ENCODE data around the gene NPDC1. TPM values are rescaled to one million over a fixed set of nuclear protein-coding genes. Genes with fewer than 3 reads are reported as not detected.

The NPDC1 gene
- total RNA-seq, 2 experiments from 2014 or later, result 15.3 to 16.0 TPM

DNA sequence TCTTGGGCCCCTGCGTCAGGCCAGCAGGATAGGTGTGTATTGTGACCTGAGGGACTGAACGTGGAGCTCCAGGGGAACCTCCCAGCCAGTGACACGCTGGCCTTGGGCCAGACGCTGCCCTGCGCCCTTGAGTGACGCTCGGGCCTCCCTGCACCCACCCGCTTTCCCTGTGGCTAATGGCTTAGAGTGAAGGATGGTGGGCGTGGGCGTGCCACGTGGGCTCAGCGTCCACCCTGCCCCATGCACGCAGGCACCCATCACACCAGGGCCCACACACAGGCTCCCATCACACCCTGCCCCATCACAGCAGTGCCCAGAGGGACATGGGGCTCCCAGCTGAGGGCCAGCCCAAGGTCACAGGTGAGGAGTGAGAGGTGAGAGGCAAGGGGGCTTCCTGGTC, 8.9 kb downstream of the NPDC1 start:
- Mint-ChIP-seq H3K4me1 (ENCODE audit: low read depth) (peaks cover 27% of the 10 kb centered on the region), H3K27me3 (no peaks in the 10 kb centered on the region), H3K27ac (no peak overlapping the region), H3K36me3 (ENCODE audit: low read depth) (no peaks in the 10 kb centered on the region), H3K9me3 (no peaks in the 10 kb centered on the region), H3K4me3 (no peak overlapping the region)
- H3K9me3 ChIP-seq (ENCODE audit: control insufficient read depth in 1 of 2, insufficient read depth in 1 of 2, low read length in 2 of 2), result peaks cover 0 to 4% of the 10 kb centered on the region in 2 experiments
- TF ChIP-seq, protein P1, sequence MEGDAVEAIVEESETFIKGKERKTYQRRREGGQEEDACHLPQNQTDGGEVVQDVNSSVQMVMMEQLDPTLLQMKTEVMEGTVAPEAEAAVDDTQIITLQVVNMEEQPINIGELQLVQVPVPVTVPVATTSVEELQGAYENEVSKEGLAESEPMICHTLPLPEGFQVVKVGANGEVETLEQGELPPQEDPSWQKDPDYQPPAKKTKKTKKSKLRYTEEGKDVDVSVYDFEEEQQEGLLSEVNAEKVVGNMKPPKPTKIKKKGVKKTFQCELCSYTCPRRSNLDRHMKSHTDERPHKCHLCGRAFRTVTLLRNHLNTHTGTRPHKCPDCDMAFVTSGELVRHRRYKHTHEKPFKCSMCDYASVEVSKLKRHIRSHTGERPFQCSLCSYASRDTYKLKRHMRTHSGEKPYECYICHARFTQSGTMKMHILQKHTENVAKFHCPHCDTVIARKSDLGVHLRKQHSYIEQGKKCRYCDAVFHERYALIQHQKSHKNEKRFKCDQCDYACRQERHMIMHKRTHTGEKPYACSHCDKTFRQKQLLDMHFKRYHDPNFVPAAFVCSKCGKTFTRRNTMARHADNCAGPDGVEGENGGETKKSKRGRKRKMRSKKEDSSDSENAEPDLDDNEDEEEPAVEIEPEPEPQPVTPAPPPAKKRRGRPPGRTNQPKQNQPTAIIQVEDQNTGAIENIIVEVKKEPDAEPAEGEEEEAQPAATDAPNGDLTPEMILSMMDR (IDR thresholded peaks at IDR 0.05), result no peak
- no peak overlapping the region for H3K27ac ChIP-seq (ENCODE audit: low read depth in 1 of 2, low read length in 2 of 2)
- intact Hi-C loops (cut with DNase I, micrococcal nuclease), result no loop called here
- no peak for DNase-seq
- POLR2A ChIA-PET, result no interaction called here
- H3K27me3 ChIP-seq (ENCODE audit: control insufficient read depth in 1 of 2, insufficient read depth in 2 of 2, low read length in 2 of 2), result peaks cover 0 to 2% of the 10 kb centered on the region in 2 experiments
- peaks cover 31% of the 10 kb centered on the region for H3K4me1 ChIP-seq (ENCODE audit: insufficient read depth, low read length)
- CTCF ChIA-PET, result no interaction called here
- no peaks in the 10 kb centered on the region for H3K36me3 ChIP-seq (ENCODE audit: insufficient read depth, low read length)
- ATAC-seq (ENCODE audit: poor library complexity), result no peak
- H3K4me3 ChIP-seq (ENCODE audit: low read length), result no peak overlapping the region

DNA sequence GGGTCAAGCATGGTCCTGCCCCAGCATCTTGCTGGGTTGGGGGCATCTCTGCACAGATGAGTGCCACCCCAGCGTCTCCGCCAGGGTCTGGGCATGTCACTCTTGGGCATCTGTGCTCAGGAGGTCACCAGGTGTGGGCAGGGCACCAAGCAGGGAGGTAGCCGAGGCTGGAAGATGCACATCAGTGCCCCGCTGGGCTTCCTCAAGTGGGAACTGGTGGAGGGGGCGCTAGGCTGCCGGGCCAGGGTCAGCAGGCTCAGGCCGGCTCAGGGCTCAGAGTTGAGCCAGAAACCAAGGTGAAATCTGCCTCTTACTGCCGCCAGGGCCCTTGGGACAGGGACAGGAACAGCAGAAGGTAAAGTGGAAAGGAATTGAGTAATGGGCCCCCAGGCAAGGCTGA, 10.0 kb downstream of the NPDC1 start:
- Histone ChIP-seq H3K4me1 (ENCODE audit: insufficient read depth, low read length) (peaks cover 42% of the 10 kb centered on the region), H3K9me3 (ENCODE audit: control insufficient read depth in 1 of 2, insufficient read depth in 1 of 2, low read length in 2 of 2) (no peaks in the 10 kb centered on the region), H3K27me3 (ENCODE audit: control insufficient read depth in 1 of 2, insufficient read depth in 2 of 2, low read length in 2 of 2) (no peaks in the 10 kb centered on the region), H3K27ac (ENCODE audit: low read depth in 1 of 2, low read length in 2 of 2) (no peak overlapping the region), H3K4me3 (ENCODE audit: low read length) (no peak overlapping the region), H3K36me3 (ENCODE audit: insufficient read depth, low read length) (no peaks in the 10 kb centered on the region)
- DNase-seq (no peak), ATAC-seq (ENCODE audit: poor library complexity) (no peak)
- no peaks in the 10 kb centered on the region for H3K36me3 Mint-ChIP-seq (ENCODE audit: low read depth)
- intact Hi-C loops (cut with DNase I, micrococcal nuclease), result loop anchor here (1.0 to 2.0 kb wide), 4 partner anchors 31 to 249 kb away; partner anchors contain the start of gene AJM1 (in 1 of the 2)
- ChIA-PET POLR2A (interaction anchor here (0.6 to 2.4 kb wide), 6 partner anchors 13 to 245 kb away, joined by 3 to 9 read pairs (median 6); partner anchors contain the start of genes AJM1, MAN1B1, SAPCD2 and TMEM141), CTCF (interaction anchor here (0.8 to 2.9 kb wide), 14 partner anchors 10 to 252 kb away, joined by 3 to 20 read pairs (median 10); partner anchors contain the start of genes AJM1, CLIC3, MAN1B1 and NPDC1)
- no peak overlapping the region for H3K4me3 Mint-ChIP-seq
- H3K27me3 Mint-ChIP-seq, result no peaks in the 10 kb centered on the region
- H3K4me1 Mint-ChIP-seq (ENCODE audit: low read depth), result peaks cover 33% of the 10 kb centered on the region
- TF ChIP-seq, protein P1 (IDR thresholded peaks at IDR 0.05), result no peak
- no peak overlapping the region for H3K27ac Mint-ChIP-seq
- no peaks in the 10 kb centered on the region for H3K9me3 Mint-ChIP-seq

DNA sequence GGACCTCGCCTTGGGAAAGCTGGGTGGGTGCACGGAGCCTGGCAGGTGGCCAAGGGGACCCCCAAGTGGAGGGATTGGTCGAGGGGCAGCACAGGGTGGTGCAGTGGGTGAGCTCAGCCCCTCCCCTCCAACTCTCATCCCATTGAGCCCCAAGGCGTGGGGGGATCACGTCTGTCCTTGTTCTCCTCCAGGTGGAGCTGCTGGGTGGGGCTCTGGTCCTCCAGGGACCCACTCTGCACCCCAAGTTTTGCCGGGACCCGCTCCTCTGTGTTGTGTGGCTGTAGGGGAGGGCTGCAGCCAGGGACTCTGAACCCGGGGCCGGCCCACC, 10.5 kb downstream of the NPDC1 start:
- ChIA-PET CTCF (interaction anchor here (0.6 to 2.9 kb wide), 33 partner anchors 9 to 495 kb away, joined by 3 to 20 read pairs (median 4); partner anchors contain the start of genes AJM1, CLIC3, MAN1B1 and NELFB), POLR2A (interaction anchor here (0.6 to 2.4 kb wide), 16 partner anchors 11 to 309 kb away, joined by 3 to 9 read pairs (median 4); partner anchors contain the start of genes AJM1, FBXW5, LCN12 and MAN1B1)
- H3K4me1 ChIP-seq (ENCODE audit: insufficient read depth, low read length), result peaks cover 46% of the 10 kb centered on the region
- Mint-ChIP-seq H3K27me3 (no peaks in the 10 kb centered on the region), H3K9me3 (no peaks in the 10 kb centered on the region), H3K4me3 (no peak overlapping the region), H3K4me1 (ENCODE audit: low read depth) (peaks cover 38% of the 10 kb centered on the region), H3K36me3 (ENCODE audit: low read depth) (no peaks in the 10 kb centered on the region), H3K27ac (peak overlapping the region; percentile 64)
- intact Hi-C loops (cut with DNase I, micrococcal nuclease), result loop anchor here (1.0 to 2.0 kb wide), 4 partner anchors 31 to 248 kb away; partner anchors contain the start of gene AJM1 (in 1 of the 2)
- H3K27ac ChIP-seq (ENCODE audit: low read depth in 1 of 2, low read length in 2 of 2), result no peak overlapping the region
- ATAC-seq (ENCODE audit: poor library complexity), result no peak
- H3K9me3 ChIP-seq (ENCODE audit: control insufficient read depth in 1 of 2, insufficient read depth in 1 of 2, low read length in 2 of 2), result no peaks in the 10 kb centered on the region
- no peaks in the 10 kb centered on the region for H3K36me3 ChIP-seq (ENCODE audit: insufficient read depth, low read length)
- DNase-seq, result no peak
- TF ChIP-seq, protein P1 (IDR thresholded peaks at IDR 0.05), result peak; percentile 61
- H3K27me3 ChIP-seq (ENCODE audit: control insufficient read depth in 1 of 2, insufficient read depth in 2 of 2, low read length in 2 of 2), result no peaks in the 10 kb centered on the region
- no peak overlapping the region for H3K4me3 ChIP-seq (ENCODE audit: low read length)
